ENCODE measurements around the gene PRND.

DNA sequence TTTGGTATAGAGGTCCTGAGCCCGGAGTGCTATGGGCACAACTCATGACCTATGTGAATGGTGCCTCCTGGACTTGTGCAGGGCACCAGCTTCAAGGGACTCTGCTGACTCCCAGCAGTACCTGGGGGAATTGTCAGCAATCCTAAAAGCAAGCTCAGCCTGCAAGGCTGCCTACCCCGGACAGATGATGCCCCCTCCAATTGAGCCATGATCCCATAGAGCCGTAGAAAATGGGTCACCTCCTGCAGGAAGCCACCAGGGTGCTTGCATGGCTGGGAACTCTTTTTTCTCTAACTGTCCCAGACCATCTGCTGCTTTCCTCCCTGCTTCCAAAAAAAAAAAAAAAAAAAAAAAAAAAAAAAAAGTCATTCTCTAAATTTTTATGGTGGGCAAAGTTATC lies 12.9 kb upstream of the PRND start:
- TF ChIP-seq, protein P1, sequence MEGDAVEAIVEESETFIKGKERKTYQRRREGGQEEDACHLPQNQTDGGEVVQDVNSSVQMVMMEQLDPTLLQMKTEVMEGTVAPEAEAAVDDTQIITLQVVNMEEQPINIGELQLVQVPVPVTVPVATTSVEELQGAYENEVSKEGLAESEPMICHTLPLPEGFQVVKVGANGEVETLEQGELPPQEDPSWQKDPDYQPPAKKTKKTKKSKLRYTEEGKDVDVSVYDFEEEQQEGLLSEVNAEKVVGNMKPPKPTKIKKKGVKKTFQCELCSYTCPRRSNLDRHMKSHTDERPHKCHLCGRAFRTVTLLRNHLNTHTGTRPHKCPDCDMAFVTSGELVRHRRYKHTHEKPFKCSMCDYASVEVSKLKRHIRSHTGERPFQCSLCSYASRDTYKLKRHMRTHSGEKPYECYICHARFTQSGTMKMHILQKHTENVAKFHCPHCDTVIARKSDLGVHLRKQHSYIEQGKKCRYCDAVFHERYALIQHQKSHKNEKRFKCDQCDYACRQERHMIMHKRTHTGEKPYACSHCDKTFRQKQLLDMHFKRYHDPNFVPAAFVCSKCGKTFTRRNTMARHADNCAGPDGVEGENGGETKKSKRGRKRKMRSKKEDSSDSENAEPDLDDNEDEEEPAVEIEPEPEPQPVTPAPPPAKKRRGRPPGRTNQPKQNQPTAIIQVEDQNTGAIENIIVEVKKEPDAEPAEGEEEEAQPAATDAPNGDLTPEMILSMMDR (conservative IDR thresholded peaks at IDR 0.05), result no peak
- no peak for TF ChIP-seq EZH2 (IDR thresholded peaks at IDR 0.05; ENCODE audit: low read depth)

Measured in PC-9 (cell line).